SK-N-SH treated with all-trans-retinoic acid at 6 μM for 48 hours (cell line): ENCODE data around the gene GABARAP.

Experiments
- ATAC-seq: fragments of 200-7000 bp; cut with Tn5 transposase; 3 replicates; pipeline ENCODE4 v1.9.1; 2020; ENCODE audit warnings: mild to moderate bottlenecking, moderate library complexity
- ARNTL ChIP-seq: fragments of 450-650 bp; formaldehyde crosslinking; IDR thresholded peaks from 2 replicates; pipeline ENCODE4 v1.5.0; 2020; ENCODE audit warnings: low read depth, mild to moderate bottlenecking, moderate library complexity, borderline replicate concordance
- BACH2 ChIP-seq: fragments of 250-450 bp; sonication (Bioruptor Pico); IDR thresholded peaks from 2 replicates; pipeline ENCODE4 v1.9.0; 2021; ENCODE audit warnings: mild to moderate bottlenecking, borderline replicate concordance
- CREB5 ChIP-seq: fragments of 250-450 bp; sonication (Bioruptor Pico); IDR thresholded peaks from 2 replicates; pipeline ENCODE4 v1.5.1; 2020; ENCODE audit warnings: low read depth, mild to moderate bottlenecking, moderate library complexity
- CSDC2 ChIP-seq: fragments of 250-450 bp; sonication (Bioruptor Pico); IDR thresholded peaks from 2 replicates; pipeline ENCODE4 v1.5.0; 2020; ENCODE audit warnings: mild to moderate bottlenecking, moderate library complexity
- CSRNP3 ChIP-seq: fragments of 250-450 bp; sonication (Bioruptor Pico); IDR thresholded peaks from 2 replicates; pipeline ENCODE4 v1.5.1; 2021; ENCODE audit warnings: mild to moderate bottlenecking, moderate library complexity
- ESRRG ChIP-seq: fragments of 250-450 bp; sonication (Bioruptor Pico); IDR thresholded peaks from 2 replicates; pipeline ENCODE4 v1.6.1; 2021; ENCODE audit warnings: mild to moderate bottlenecking
- ISL1 ChIP-seq: fragments of 250-450 bp; sonication (Bioruptor Pico); IDR thresholded peaks from 2 replicates; pipeline ENCODE4 v2.1.2; 2022; ENCODE audit warnings: mild to moderate bottlenecking, moderate library complexity
- OSR1 ChIP-seq: fragments of 250-450 bp; sonication (Bioruptor Pico); IDR thresholded peaks from 2 replicates; pipeline ENCODE4 v1.8.0; 2022; ENCODE audit warnings: moderate library complexity, mild to moderate bottlenecking, inconsistent platforms
- PATZ1 ChIP-seq: fragments of 250-450 bp; sonication (Bioruptor Pico); IDR thresholded peaks from 2 replicates; pipeline ENCODE4 v1.8.0; 2020; ENCODE audit warnings: mild to moderate bottlenecking, moderate library complexity, borderline replicate concordance
- POU6F1 ChIP-seq: fragments of 250-450 bp; sonication (Bioruptor Pico); IDR thresholded peaks from 2 replicates; pipeline ENCODE4 v1.8.0; 2021; ENCODE audit warnings: low read depth, mild to moderate bottlenecking, moderate library complexity, borderline replicate concordance
- PPARA ChIP-seq: fragments of 250-450 bp; sonication (Bioruptor Pico); IDR thresholded peaks from 2 replicates; pipeline ENCODE4 v1.5.0; 2020; ENCODE audit warnings: mild to moderate bottlenecking, borderline replicate concordance
- RARB ChIP-seq: fragments of 250-450 bp; sonication (Bioruptor Pico); IDR thresholded peaks from 2 replicates; pipeline ENCODE4 v1.8.0; 2021; ENCODE audit warnings: mild to moderate bottlenecking, moderate library complexity
- TCF4 ChIP-seq: fragments of 250-450 bp; sonication (Bioruptor Pico); IDR thresholded peaks from 2 replicates; pipeline ENCODE4 v1.8.0; 2021; ENCODE audit warnings: mild to moderate bottlenecking, moderate library complexity, borderline replicate concordance
- TSHZ2 ChIP-seq: fragments of 250-450 bp; sonication (Bioruptor Pico); IDR thresholded peaks from 2 replicates; pipeline ENCODE4 v1.5.0; 2020; ENCODE audit warnings: mild to moderate bottlenecking, moderate library complexity
- ZFP3 ChIP-seq: fragments of 250-450 bp; sonication (Bioruptor Pico); IDR thresholded peaks from 2 replicates; pipeline ENCODE4 v1.5.0; 2020; ENCODE audit warnings: mild to moderate bottlenecking, moderate library complexity
- ZNF565 ChIP-seq: fragments of 450-650 bp; formaldehyde crosslinking; conservative IDR thresholded peaks from 2 replicates; pipeline ENCODE4 v1.5.0; 2020; ENCODE audit warnings: low read depth, mild to moderate bottlenecking, moderate library complexity
- ZNF70 ChIP-seq: fragments of 450-650 bp; formaldehyde crosslinking; IDR thresholded peaks from 2 replicates; pipeline ENCODE4 v1.5.0; 2020; ENCODE audit warnings: mild to moderate bottlenecking, moderate library complexity
- ZNF8 ChIP-seq: fragments of 450-650 bp; formaldehyde crosslinking; IDR thresholded peaks from 2 replicates; pipeline ENCODE4 v1.5.0; 2020; ENCODE audit warnings: mild to moderate bottlenecking, moderate library complexity

Gene GABARAP

GRCh38 chr17:7283471-7284216 is 41.4 kb upstream of the GABARAP start:
- TF ChIP-seq ESRRG (CRISPR knock-in tag) (no peak), CSDC2 (no peak), ZNF8 (CRISPR knock-in tag) (no peak), TCF4 (CRISPR knock-in tag) (no peak), ZNF70 (no peak), BACH2 (CRISPR knock-in tag) (no peak), PATZ1 (CRISPR knock-in tag) (no peak), ARNTL (CRISPR knock-in tag) (no peak), ISL1 (CRISPR knock-in tag) (no peak), ZNF565 (CRISPR knock-in tag) (no peak), RARB (CRISPR knock-in tag) (no peak), PPARA (no peak), OSR1 (CRISPR knock-in tag) (no peak), TSHZ2 (CRISPR knock-in tag) (no peak), POU6F1 (CRISPR knock-in tag) (no peak)
- ATAC-seq: no peak

- ATAC-seq: no peak
- no peak for TF ChIP-seq ZNF70
- no peak for TF ChIP-seq ESRRG (CRISPR knock-in tag)
- TF ChIP-seq ZFP3 (CRISPR knock-in tag): no peak
- no peak for TF ChIP-seq ZNF8 (CRISPR knock-in tag)
- no peak for TF ChIP-seq ZNF565 (CRISPR knock-in tag)
- no peak for TF ChIP-seq TCF4 (CRISPR knock-in tag)
- TF ChIP-seq CSDC2: no peak
- TF ChIP-seq CREB5 (CRISPR knock-in tag): no peak
- TF ChIP-seq TSHZ2 (CRISPR knock-in tag): no peak
- no peak for TF ChIP-seq PATZ1 (CRISPR knock-in tag)
- no peak for TF ChIP-seq CSRNP3 (CRISPR knock-in tag)
- TF ChIP-seq POU6F1 (CRISPR knock-in tag): no peak
- TF ChIP-seq BACH2 (CRISPR knock-in tag): no peak
These were observed 40.6 kb upstream of the GABARAP start for GRCh38 chr17:7282752-7283321.
